IPS-11a (cell line): ENCODE results near the gene KRTAP10-9.
"Not testable (repeated sequence)": the region's sequence is repeated elsewhere in the genome, so short reads cannot be mapped to it uniquely, and the experiment has no call there.

Experiments used
- H3K4me3 ChIP-seq: one replicate; pipeline ENCODE4 v1.5.1; 2013; ENCODE audit warnings: low read depth, low read length, control low read depth

KRTAP10-9 gene

GRCh38 chr21:44594406-44594916 is 32.4 kb upstream of the KRTAP10-9 start:
- H3K4me3 ChIP-seq = no peak overlapping the region

GRCh38 chr21:44595524-44595923 is 31.4 kb upstream of the KRTAP10-9 start:
- no peak overlapping the region for H3K4me3 ChIP-seq

- H3K4me3 ChIP-seq = no peak overlapping the region
Measured at GRCh38 chr21:44596068-44596725, 30.7 kb upstream of the KRTAP10-9 start.

- no peak overlapping the region for H3K4me3 ChIP-seq
Measured at GRCh38 chr21:44598061-44598460, 28.8 kb upstream of the KRTAP10-9 start.

GRCh38 chr21:44599264-44600029 is 27.4 kb upstream of the KRTAP10-9 start:
- H3K4me3 ChIP-seq = no peak overlapping the region

GRCh38 chr21:44600118-44600978 is 26.5 kb upstream of the KRTAP10-9 start, which contains the start of gene KRTAP10-7:
Gene KRTAP10-7 (plus strand): TSS chr21:44600597. CDS start chr21:44600622, 25 bp downstream.
- not testable (repeated sequence) for H3K4me3 ChIP-seq

GRCh38 chr21:44601091-44601490 is 25.8 kb upstream of the KRTAP10-9 start:
- not testable (repeated sequence) for H3K4me3 ChIP-seq

GRCh38 chr21:44601596-44602462 is 25.1 kb upstream of the KRTAP10-9 start:
- no peak overlapping the region for H3K4me3 ChIP-seq

- no peak overlapping the region for H3K4me3 ChIP-seq
Measured at GRCh38 chr21:44602463-44602850, 24.4 kb upstream of the KRTAP10-9 start.

- H3K4me3 ChIP-seq = no peak overlapping the region
Measured at GRCh38 chr21:44603109-44603875, 23.6 kb upstream of the KRTAP10-9 start.

GRCh38 chr21:44603911-44604310 is 23.0 kb upstream of the KRTAP10-9 start:
- no peak overlapping the region for H3K4me3 ChIP-seq

- no peak overlapping the region for H3K4me3 ChIP-seq
Measured at GRCh38 chr21:44606495-44606894, 20.4 kb upstream of the KRTAP10-9 start.

GRCh38 chr21:44609193-44609592 is 17.7 kb upstream of the KRTAP10-9 start:
- no peak overlapping the region for H3K4me3 ChIP-seq

GRCh38 chr21:44610157-44610843 is 16.6 kb upstream of the KRTAP10-9 start:
- H3K4me3 ChIP-seq = not testable (repeated sequence)

GRCh38 chr21:44611551-44611950 is 15.3 kb upstream of the KRTAP10-9 start:
- H3K4me3 ChIP-seq = no peak overlapping the region

GRCh38 chr21:44612029-44612486 is 14.8 kb upstream of the KRTAP10-9 start, which contains the start of gene KRTAP10-8:
Gene KRTAP10-8 (plus strand): TSS chr21:44612079. CDS start chr21:44612101, 22 bp downstream.
- no peak within 1 kb of the TSS for H3K4me3 ChIP-seq

GRCh38 chr21:44612669-44613229 is 14.1 kb upstream of the KRTAP10-9 start:
- no peak overlapping the region for H3K4me3 ChIP-seq

GRCh38 chr21:44613386-44614155 is 13.3 kb upstream of the KRTAP10-9 start:
- no peak overlapping the region for H3K4me3 ChIP-seq
